DMS114 treated with DMSO at 0.1 percent for 48 hours (cell line): ENCODE data around the gene PIK3CD.
"Not testable (repeated sequence)": the region's sequence is repeated elsewhere in the genome, so short reads cannot be mapped to it uniquely, and the experiment has no call there.

ENCODE experiments used
- DNase-seq: peaks from one replicate; lab custom pipeline; 2025; ENCODE audit not compliant: unreplicated experiment; lab: John Stamatoyannopoulos, UW

PIK3CD gene

GRCh38 chr1:9731561-9731960 is 80.0 kb downstream of the PIK3CD start:
- no peak for DNase-seq

GRCh38 chr1:9732123-9732971 is 80.8 kb downstream of the PIK3CD start:
- DNase-seq: no peak

- no peak for DNase-seq
These were observed 81.7 kb downstream of the PIK3CD start for GRCh38 chr1:9733160-9733789.

GRCh38 chr1:9735800-9736199 is 84.3 kb downstream of the PIK3CD start:
- no peak for DNase-seq

- no peak for DNase-seq
These were observed 84.7 kb downstream of the PIK3CD start for GRCh38 chr1:9736241-9736640.

- no peak for DNase-seq
These were observed 85.5 kb downstream of the PIK3CD start for GRCh38 chr1:9737057-9737456.

GRCh38 chr1:9737671-9738070 is 86.1 kb downstream of the PIK3CD start:
- no peak for DNase-seq

GRCh38 chr1:9744106-9744799 is 92.7 kb downstream of the PIK3CD start:
- DNase-seq: no peak

- DNase-seq: no peak
These were observed 94.7 kb downstream of the PIK3CD start for GRCh38 chr1:9746211-9746610.

GRCh38 chr1:9746651-9747050 is 95.1 kb downstream of the PIK3CD start:
- no peak for DNase-seq

GRCh38 chr1:9748391-9748790 is 96.9 kb downstream of the PIK3CD start:
- not testable (repeated sequence) for DNase-seq

- DNase-seq: no peak
These were observed 97.8 kb downstream of the PIK3CD start for GRCh38 chr1:9749361-9749760.

- no peak for DNase-seq
These were observed 100.4 kb downstream of the PIK3CD start for GRCh38 chr1:9751971-9752370.

- no peak for DNase-seq
These were observed 101.6 kb downstream of the PIK3CD start for GRCh38 chr1:9753121-9753531.

- no peak for DNase-seq
These were observed 104.0 kb downstream of the PIK3CD start for GRCh38 chr1:9755441-9755995.

- DNase-seq: no peak
These were observed 107.1 kb downstream of the PIK3CD start for GRCh38 chr1:9758559-9759121.

GRCh38 chr1:9759939-9760338 is 108.4 kb downstream of the PIK3CD start:
- DNase-seq: no peak

- DNase-seq: no peak
These were observed 109.3 kb downstream of the PIK3CD start for GRCh38 chr1:9760824-9761223.

- no peak for DNase-seq
These were observed 110.3 kb downstream of the PIK3CD start for GRCh38 chr1:9761855-9762254.

- DNase-seq: not testable (repeated sequence)
These were observed 110.9 kb downstream of the PIK3CD start for GRCh38 chr1:9762446-9762845.

GRCh38 chr1:9763914-9764313 is 112.4 kb downstream of the PIK3CD start:
- DNase-seq: no peak
